GM19025 (cell line): ENCODE results near the gene GOLGA6D.
"Not testable (repeated sequence)": the region's sequence is repeated elsewhere in the genome, so short reads cannot be mapped to it uniquely, and the experiment has no call there.

ENCODE experiments used
- ATAC-seq: cut with Tn5 transposase; IDR thresholded peaks from one replicate; pipeline ENCODE4 v1.9.1; 2021; ENCODE audit warnings: mild to moderate bottlenecking, low read depth, moderate library complexity; ENCODE audit not compliant: unreplicated experiment

GOLGA6D gene

GRCh38 chr15:75278497-75278896 lies 4.1 kb upstream of the GOLGA6D start:
- ATAC-seq, result not testable (repeated sequence)

GRCh38 chr15:75284152-75284551 lies 1.5 kb downstream of the GOLGA6D start:
- ATAC-seq, result not testable (repeated sequence)

GRCh38 chr15:75293660-75294059 lies 11.0 kb downstream of the GOLGA6D start:
- not testable (repeated sequence) for ATAC-seq

GRCh38 chr15:75298541-75299310 lies 16.1 kb downstream of the GOLGA6D start:
- ATAC-seq, result peak; percentile 41

- ATAC-seq, result peak; percentile 63
Observed at GRCh38 chr15:75299311-75299688, 16.7 kb downstream of the GOLGA6D start.

- ATAC-seq, result not testable (repeated sequence)
Observed at GRCh38 chr15:75300026-75300425, 17.4 kb downstream of the GOLGA6D start.

GRCh38 chr15:75302318-75302717 lies 19.7 kb downstream of the GOLGA6D start:
- ATAC-seq, result no peak

GRCh38 chr15:75302753-75303152 lies 20.1 kb downstream of the GOLGA6D start:
- not testable (repeated sequence) for ATAC-seq

- ATAC-seq, result no peak
Observed at GRCh38 chr15:75306188-75306587, 23.6 kb downstream of the GOLGA6D start.

- no peak for ATAC-seq
Observed at GRCh38 chr15:75307778-75308390, 25.2 kb downstream of the GOLGA6D start.

- ATAC-seq, result no peak
Observed at GRCh38 chr15:75309711-75310110, 27.1 kb downstream of the GOLGA6D start.

GRCh38 chr15:75312548-75312947 lies 29.9 kb downstream of the GOLGA6D start:
- ATAC-seq, result not testable (repeated sequence)

- ATAC-seq, result no peak
Observed at GRCh38 chr15:75313116-75313845, 30.6 kb downstream of the GOLGA6D start.

GRCh38 chr15:75314552-75315290 lies 32.1 kb downstream of the GOLGA6D start:
- ATAC-seq, result no peak

- not testable (repeated sequence) for ATAC-seq
Observed at GRCh38 chr15:75319231-75319897, 36.7 kb downstream of the GOLGA6D start.

- no peak for ATAC-seq
Observed at GRCh38 chr15:75321711-75322110, 39.1 kb downstream of the GOLGA6D start.

GRCh38 chr15:75325922-75326321 lies 43.3 kb downstream of the GOLGA6D start:
- no peak for ATAC-seq

- ATAC-seq, result no peak
Observed at GRCh38 chr15:75327005-75327404, 44.4 kb downstream of the GOLGA6D start.

- ATAC-seq, result no peak
Observed at GRCh38 chr15:75327491-75327890, 44.9 kb downstream of the GOLGA6D start.
